GM08714 (cell line): ENCODE data around the gene PCGF3.

Source experiments
- H3K4me3 ChIP-seq: fragments of 200-500 bp; sonication (Bioruptor generic); 2 replicates; pipeline ENCODE4 v1.5.1; 2014; ENCODE audit warnings: mild to moderate bottlenecking, low read length, inconsistent platforms
- ZNF274 ChIP-seq: IDR thresholded peaks from 2 replicates; pipeline ENCODE4 v1.6.1; 2012; ENCODE audit warnings: mild to moderate bottlenecking, low read depth, low read length

PCGF3 gene

GRCh38 chr4:705278-706082, at the start of gene PCGF3:
TSS of gene PCGF3 (plus strand) at chr4:705832. CDS start at chr4:733681, 27,849 bp downstream.
- no peak for TF ChIP-seq ZNF274
- H3K4me3 ChIP-seq = peak within 1 kb of the TSS; percentile 72

- TF ChIP-seq ZNF274 = no peak
- H3K4me3 ChIP-seq = no peak overlapping the region
Observed at GRCh38 chr4:656436-657337, 48.9 kb upstream of the PCGF3 start.

- TF ChIP-seq ZNF274 = no peak
Observed at GRCh38 chr4:657338-657833, 48.2 kb upstream of the PCGF3 start.

GRCh38 chr4:657834-658667, 47.6 kb upstream of the PCGF3 start:
- no peak for TF ChIP-seq ZNF274
- no peak overlapping the region for H3K4me3 ChIP-seq

More at GRCh38 chr4:657338-657833, 48.2 kb upstream of the PCGF3 start:
- H3K4me3 ChIP-seq = no peak overlapping the region

GRCh38 chr4:658681-659667, 46.7 kb upstream of the PCGF3 start:
- H3K4me3 ChIP-seq = no peak overlapping the region
- no peak for TF ChIP-seq ZNF274

GRCh38 chr4:659851-660250, 45.8 kb upstream of the PCGF3 start:
- no peak for TF ChIP-seq ZNF274
- H3K4me3 ChIP-seq = no peak overlapping the region

GRCh38 chr4:660401-660800, 45.2 kb upstream of the PCGF3 start:
- no peak for TF ChIP-seq ZNF274
- no peak overlapping the region for H3K4me3 ChIP-seq

GRCh38 chr4:661231-661630, 44.4 kb upstream of the PCGF3 start:
- no peak overlapping the region for H3K4me3 ChIP-seq
- no peak for TF ChIP-seq ZNF274

GRCh38 chr4:661881-662761, 43.5 kb upstream of the PCGF3 start:
- no peak for TF ChIP-seq ZNF274
- no peak overlapping the region for H3K4me3 ChIP-seq

GRCh38 chr4:663046-663437, 42.6 kb upstream of the PCGF3 start:
- no peak for TF ChIP-seq ZNF274
- H3K4me3 ChIP-seq = peak overlapping the region; percentile 83; the same call in 1 of the 2 replicates
